Thyroid gland (tissue), 4 donors: ENCODE data around the gene BCL2L1.

ENCODE experiments used
- CTCF ChIP-seq, 6 experiments: fragments of 200-600 bp in 3 of 6; fragments of 450-650 bp in 3 of 6; sonication (generic) in 3 of 6; IDR thresholded peaks; one replicate each; pipeline ENCODE4 v1.5.1; 2016 to 2019; ENCODE audit warnings: antibody characterized with exemption in 6 of 6, mild to moderate bottlenecking in 2 of 6, inconsistent platforms in 1 of 6, moderate library complexity in 1 of 6
- POLR2A ChIP-seq, 2 donors: fragments of 450-650 bp; IDR thresholded peaks; one replicate each; pipeline ENCODE4 v1.6.1; 2017; ENCODE audit warnings: antibody characterized with exemption in 2 of 2, mild to moderate bottlenecking in 2 of 2, moderate library complexity in 1 of 2

- TF ChIP-seq POLR2A (IDR thresholded peaks at IDR 0.05) (no peak), CTCF (IDR thresholded peaks at IDR 0.05) (no peak)
These were observed 39.7 kb downstream of the BCL2L1 start for GRCh38 chr20:31682927-31683326.
